ENCODE measurements around the gene DHX40. TPM values are rescaled to one million over a fixed set of nuclear protein-coding genes. Genes with fewer than 3 reads are reported as not detected.
"Not testable (repeated sequence)": the region's sequence is repeated elsewhere in the genome, so short reads cannot be mapped to it uniquely, and the experiment has no call there.

Gene DHX40
- polyA plus RNA-seq, 10 donors, result 28.2 to 38.5 (median 33.4) TPM

DNA sequence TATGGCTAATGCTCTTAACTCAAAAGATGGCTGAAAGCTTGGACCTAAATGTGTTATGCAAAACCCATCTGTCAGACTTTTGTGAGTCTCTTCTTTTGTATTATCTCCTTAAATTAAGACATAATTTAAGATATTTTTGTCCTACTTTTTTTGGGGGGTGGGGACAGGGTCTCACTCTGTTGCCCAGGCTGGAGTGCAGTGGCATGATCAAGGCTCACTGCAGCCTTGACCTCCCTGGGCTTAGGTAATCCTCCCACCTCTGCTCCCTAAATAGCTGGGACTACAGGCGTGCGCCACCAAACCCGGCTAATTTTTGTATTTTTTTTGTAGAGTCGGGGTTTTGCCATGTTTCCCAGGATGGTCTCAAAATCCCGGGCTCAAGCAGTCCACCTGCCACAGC is 61.3 kb downstream of the DHX40 start:
- no peak for DNase-seq

DNA sequence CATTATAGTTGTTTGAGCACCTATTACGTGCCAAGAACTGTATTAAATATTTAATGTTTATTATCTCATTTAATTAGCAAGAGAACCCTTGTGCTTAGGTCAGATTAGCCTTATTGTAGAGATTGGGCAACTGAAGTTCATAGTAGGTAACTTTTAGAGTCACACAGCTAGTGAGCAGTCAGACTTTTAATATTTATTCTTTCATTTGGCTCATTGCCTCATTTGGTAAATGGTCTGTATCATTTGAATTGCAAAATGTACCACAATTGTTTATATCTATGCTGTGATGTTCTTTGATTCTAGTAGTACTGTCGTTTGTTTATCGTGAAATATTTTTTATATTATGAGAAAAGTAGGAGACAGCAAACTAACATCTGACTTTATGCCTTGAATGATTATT is 61.9 kb downstream of the DHX40 start:
- no peak for DNase-seq

DNA sequence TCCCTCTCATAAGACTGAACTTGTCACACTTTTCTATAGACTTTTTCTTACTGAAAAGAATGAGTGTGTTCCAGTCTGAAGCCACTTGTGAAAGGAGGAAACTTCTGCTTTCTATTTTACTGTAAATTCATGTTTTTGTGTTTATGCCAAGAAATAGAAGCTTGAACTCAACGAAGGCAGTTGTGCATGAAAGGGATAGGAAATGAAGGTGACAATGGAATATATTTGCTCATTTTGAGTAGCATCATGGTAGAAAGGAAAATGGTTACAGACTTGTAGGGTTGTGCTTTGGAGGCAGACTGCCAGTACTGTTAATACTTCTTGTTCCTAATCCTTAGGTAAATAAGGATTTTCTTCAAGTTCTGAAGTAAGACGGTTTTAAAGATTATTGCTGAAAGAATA is 62.4 kb downstream of the DHX40 start:
- DNase-seq, result no peak

DNA sequence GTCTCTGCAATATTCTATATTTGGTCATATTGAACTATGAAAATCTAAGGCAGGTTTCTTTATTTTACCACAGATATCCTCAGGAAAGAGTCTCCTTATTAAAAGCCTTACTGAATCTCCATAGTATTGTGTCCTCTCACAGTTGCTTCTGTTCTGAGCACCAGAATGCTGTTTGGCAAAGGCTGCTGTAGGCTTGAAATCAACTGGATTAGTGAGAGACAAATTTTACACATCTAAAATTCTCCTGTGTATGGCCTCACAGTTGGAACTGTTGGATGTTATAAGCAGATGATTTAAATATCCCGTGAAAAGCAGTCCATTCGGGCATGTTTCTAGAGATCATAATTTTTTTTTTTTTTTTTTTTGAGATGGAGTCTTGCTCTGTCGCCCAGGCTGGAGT is 63.8 kb downstream of the DHX40 start:
- no peak for DNase-seq

DNA sequence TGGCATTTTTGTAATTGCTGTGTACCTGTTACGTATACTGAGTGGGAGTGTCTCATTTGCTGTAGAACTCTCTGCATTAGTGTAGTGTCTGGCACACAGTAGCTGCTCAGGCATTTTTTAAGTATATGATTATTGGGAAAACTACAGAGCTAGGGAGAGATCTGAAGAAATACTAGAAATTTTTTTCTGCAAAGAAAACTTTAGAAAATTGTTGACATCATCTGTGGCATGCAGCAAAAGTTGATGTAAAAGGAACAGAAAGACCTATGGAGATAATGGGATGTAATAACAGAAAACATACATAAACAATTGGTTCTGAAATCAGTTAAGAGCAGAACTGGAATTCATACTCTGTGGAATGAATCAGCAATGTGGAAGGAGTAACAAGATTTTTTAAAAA is 65.9 kb downstream of the DHX40 start:
- no peak for DNase-seq

DNA sequence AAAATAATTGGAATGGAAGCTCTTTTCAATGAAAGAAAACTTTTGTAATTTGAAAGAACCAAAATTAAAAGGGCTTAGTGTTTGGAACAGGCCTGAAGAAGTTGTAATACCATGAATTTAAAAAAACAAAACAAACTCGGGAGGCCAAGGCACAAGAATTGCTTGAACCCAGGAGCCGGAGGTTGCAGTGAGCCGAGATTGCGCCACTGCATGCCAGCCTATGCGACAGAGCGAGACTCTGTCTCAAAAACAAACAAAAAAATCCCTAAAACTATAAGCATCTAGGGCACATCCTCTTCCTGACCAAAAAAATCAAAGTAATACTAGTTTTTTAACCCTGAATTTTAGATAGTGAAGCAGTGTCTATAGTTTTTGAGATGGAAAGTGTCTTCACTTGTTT is 67.0 kb downstream of the DHX40 start:
- no peak for DNase-seq

DNA sequence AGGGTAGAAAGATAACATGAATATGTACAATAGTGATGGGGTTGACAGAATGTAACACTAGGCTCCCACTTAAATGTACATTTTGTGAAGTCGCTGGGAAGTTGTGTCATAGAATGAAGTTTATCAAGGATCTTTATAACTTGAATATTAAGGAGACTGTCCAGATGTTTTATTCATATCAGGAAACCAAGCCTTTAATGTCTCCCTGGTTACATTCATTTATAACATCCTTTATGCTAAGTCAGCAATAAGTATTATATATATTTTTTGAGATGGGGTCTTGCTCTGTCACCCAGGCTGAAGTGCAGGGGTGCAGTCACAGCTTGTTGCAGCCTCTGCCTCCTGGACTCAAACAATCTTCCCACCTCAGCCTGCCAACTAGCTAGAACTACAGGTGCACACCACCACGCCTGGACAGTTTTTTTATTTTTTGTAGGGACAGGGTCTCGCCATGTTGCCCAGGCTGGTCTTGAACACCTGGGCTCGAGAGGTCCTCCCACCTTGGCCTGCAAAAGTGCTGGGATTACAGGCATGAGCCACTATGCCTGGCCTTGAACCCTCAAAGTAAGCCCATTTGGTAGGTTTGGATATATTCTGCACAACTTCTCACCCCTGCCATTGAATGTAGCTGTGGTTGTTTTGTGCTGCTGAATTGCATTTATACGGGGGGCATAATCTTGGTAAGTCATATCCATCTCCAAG is 68.4 kb downstream of the DHX40 start:
- DNase-seq, result no peak

DNA sequence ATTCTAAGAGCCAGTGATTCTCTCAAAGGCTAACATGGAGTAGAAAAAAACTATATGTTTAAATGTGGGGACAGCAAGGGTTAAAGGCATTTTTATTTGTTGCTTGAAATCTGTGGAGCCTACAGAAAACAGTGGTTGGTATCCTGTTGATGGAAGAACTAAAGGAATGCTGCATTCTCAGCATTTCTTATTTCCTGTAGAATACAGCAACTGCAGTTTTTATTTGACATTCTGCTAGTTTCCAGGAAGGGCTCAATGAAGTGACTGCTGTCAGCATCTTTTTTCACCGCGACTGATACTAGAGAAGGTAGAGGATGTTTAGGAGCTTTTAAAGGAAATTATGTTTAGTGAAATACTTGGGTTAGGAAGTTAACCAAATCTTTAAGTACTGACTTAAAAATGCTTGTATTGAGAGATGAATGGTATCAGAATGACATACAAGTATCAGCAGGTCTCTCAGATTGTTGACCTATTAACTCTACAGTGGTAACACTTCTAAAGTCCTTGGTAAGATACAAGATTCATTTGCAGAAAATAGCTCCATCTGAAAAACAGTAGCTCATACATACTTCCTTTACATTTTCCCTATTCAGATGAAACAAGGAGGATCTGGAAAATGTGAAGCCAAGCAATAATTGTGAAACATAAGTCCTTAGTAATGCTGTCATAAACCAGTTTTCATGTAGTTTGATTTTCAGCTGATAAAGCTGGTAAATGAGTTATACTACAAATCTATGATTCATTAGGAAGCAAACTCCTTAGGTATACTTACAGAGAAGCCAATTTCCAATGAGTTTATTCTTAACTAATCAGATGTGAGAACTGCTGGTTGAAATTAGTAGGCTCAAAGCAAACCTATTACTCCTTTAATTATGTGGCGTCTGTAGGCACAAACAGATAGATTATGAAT is 69.5 kb downstream of the DHX40 start:
- peak in 1 of 3 donors; percentile 47 for DNase-seq

DNA sequence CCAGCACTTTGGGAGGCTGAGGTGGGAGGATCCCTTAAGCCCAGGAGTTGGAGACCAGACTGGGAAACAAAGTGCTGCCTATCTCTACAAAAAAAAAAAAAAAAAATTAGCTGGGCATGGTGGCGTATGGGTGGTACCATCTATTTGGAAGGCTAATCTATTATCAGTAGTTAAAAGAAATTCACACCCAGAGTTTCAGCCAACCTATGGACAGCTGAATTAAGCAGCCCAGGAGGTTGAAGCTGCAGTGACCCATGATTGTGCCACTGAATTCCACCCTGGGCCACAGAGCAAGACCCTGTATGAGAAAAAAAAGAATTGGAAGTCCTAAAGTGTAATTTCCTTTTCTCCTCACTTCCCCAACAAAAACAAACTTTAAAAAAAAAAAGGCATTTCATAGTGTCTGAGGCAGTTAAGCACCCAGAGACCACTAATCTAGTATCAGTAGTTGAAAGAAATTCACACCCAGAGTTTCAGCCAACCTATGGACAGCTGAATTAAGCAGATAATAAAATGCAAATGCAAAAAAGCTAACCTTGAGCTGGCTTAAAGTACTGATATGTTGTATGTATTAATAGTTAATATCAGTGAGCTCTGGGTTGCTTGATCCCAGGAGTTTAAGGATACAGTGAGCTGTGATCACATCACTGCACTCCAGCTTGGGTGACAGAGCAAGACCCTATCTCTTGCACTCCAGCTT is 72.4 kb downstream of the DHX40 start:
- no peak for DNase-seq

DNA sequence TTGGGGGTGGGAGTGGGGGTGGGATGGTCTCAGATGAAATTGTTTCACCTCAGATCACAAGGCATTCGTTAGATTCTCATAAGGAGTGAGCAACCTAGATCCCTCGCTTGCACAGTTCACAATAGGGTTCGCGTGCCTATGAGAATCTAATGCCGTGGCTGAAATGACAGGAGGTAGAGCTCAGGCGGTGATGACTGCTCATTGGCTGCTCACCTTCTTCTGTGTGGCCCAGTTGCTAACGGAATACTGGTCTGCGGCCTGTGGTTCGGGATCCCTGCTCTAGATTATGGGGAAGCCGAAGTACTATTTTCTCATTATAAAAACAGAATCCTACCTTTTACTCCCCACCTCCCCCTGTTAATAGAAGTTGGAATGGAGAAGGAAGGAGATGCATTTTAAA is 73.1 kb downstream of the DHX40 start:
- DNase-seq, result no peak

DNA sequence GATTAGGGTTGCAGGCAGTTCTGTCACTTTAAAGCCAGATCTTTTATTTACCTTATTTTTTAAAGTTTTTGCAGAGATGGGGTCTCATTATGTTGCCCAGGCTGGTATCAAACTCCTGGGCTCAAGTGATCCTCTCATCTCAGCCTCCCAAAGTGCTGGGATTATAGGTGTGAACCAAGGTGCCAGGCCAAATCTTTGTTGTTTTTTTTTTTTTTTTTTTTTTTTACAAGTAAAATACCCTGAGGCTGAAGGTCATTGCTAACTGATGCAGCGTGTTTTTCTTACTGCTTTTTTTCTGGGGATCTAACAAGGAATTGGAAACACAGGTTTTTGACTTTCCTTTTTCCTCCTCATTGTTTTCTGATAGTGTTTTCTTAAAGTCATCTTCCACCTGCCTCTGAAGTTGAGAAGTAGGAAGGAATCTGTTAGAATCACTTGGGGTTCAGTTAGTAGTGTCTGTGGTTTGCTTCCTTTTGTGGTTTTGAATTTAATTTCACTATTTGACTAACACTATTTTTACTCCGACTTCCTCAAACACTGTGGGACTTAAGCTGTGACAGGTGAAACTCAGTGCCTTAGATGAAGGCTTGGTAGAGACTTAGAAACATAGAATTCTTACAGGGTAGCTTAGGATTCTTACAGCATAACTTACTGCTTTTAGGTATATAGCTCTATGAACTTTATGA is 76.5 kb downstream of the DHX40 start:
- no peak for DNase-seq

DNA sequence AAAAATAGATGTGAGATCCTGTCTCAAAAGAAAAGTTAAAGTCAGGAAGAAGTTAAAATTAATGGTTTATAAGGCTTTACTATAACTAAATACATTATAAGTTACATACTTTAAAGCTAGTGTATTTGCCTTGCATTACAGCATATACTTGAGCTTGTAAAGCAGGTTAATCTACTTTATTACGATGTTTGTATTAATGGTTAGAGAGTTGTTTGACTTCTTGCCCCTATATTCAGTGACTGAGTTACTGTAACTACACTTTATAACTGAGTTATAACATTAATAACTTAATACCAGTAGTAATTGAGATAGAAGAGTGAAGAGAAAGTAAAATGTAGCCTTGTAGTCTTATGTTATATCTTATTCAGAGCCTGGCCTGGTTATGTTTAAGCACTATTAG is 77.2 kb downstream of the DHX40 start:
- no peak for DNase-seq

DNA sequence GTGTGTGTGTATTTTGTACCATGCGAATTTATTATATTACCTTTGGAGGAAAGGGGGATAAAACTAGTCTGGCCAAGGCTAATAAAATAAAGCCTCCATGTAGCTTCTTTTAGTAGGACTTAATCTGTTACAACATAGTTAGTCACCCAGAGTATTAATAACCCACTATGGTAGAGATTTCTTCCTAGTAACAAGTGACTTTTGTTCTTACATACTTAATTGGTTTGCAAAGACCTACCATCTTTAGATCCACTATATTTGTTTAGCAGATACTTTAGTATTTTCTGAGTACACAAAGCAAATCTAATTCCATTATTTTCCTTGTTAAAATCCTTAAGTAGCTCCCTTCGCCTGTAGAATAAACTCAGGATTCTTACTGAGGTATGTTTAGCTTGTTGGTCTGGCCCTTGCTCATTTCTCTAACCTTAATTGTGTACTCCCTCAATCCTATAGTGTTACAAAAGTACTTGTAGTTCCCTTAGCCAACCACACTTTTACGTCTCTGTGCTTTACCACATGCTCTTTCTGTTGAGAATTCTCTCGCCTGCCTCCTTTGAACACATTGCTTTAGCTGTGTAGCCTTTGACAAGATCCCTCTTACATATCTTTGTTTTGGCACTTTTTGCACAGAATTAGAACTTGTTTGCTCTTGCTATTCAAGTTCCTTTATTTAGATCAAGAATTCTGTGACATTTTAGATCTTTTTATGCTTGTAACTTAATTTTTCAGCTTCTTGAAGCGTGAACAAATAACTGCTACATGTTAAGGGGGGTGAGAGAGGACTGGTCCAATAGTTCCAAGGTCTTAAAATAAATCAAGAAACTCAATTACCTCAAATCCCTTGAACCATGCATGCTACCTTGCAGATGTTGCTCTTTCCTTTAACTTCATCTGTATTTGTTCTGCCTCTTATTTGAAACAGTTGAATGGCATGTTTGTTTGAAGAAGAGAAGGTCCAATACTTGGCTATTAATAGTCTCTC is 78.0 kb downstream of the DHX40 start:
- DNase-seq, result no peak

DNA sequence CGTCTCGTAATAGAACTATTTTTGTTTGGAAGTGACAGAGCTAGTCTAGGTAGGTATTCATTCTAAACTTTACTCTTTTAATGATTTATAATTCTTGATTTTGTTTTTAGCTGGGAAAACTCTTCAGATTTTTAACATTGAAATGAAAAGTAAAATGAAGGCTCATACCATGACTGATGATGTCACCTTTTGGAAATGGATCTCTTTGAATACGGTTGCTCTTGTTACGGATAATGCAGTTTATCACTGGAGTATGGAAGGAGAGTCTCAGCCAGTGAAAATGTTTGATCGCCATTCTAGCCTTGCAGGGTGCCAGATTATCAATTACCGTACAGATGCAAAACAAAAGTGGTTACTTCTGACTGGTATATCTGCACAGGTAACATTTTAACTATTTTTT is 81.9 kb downstream of the DHX40 start:
- no peak for DNase-seq

DNA sequence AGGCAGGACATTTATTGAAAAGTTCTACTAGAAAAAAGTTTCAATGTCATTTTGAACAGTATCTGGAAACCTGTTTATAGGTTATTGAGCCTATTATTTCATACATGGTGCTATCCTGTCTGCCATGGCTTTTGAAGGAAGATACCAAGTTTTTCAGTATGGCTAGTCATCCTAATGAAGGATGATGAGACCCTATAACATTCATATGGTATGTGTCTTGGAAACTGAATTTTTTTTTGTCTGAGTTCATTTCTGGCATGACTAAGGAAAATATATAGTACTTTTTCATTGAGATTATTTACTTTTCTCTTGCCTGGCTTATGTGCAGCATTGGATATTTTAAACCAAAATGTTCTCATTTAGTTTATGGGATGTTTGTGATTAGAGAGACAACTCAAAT is 84.5 kb downstream of the DHX40 start:
- DNase-seq, result no peak

DNA sequence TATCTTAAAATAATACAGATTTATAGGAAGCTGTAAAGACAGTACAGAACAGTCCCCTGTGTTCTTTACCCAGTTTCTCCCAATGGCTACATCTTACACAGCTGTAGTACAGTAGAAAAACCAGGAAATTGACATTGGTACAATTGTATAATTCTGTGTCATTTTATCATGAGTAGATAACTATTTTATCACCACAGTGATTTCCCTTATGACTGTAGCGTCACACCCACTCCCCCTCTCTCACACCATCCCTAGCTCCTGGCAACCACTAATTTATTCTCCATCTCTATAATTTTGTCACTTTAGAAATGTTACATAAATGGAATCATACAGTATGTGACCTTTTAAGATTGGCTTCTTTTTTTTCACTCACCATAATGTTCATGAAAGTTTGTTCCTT is 85.2 kb downstream of the DHX40 start:
- DNase-seq, result no peak

DNA sequence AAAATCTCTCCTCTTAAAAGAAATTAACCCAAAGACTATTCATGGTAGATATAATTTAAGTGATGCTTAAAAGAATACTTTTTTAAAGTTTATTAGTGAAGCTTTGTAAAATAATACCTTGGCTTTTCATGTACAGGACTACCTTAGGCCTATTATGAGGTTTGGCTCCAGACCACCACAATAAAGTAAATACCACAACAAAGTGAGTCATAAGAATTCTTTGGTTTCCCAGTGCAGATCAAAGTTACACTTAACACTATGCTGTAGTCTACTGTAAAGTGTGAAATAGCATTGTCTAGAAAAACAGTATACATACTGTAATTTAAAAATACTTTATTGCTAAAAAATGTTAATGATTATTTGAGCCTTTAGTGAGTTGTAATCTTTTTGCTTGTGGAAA is 85.9 kb downstream of the DHX40 start:
- no peak for DNase-seq

DNA sequence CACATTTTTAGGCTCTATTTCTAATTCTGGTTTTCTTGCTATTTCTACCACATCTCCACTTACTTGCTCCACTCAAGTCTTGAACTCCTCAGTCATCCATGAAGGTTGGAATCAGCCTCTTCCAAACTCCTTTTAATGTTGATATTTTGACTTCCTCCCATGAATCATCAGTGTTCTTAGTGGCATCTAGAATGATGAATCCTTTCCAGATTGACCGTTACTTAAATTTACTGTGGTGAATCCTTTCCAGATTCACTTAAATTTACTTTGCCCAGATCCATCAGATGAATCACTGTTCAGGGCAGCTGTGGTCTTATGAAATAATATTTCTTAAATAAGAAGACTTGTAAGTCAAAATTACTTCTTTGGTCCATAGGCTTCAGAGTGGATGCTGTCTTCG is 86.7 kb downstream of the DHX40 start:
- DNase-seq, result no peak

DNA sequence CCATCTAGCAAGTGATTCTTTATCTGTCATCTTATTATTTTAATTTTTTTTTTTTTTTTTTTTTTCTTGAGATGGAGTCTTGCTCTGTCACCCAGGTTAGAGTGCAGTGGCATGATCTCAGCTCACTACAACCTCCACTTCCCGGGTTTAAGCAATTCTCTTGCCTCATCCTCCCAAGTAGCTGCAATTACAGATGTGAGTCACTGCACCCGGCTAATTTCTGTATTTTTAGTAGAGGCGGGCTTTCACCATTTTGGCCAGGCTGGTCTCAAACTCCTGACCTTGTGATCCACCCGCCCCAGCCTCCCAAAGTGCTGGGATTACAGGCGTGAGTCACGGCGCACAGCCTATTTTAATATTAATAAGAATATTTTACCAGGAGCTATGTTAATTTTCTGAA is 91.2 kb downstream of the DHX40 start:
- DNase-seq, result not testable (repeated sequence)
